ENCODE measurements around the gene SORCS1. TPM values are rescaled to one million over a fixed set of nuclear protein-coding genes. Genes with fewer than 3 reads are reported as not detected.

SORCS1 gene
- total and polyA plus RNA-seq, 12 donors = 0.30 to 5.5 (median 1.3) TPM

- 34 to 40% methylated on average over 8 of the region's 8 CpGs for WGBS, 2 donors
- Histone ChIP-seq H3K27ac (no peak overlapping the region), H3K36me3 (no peaks in the 10 kb centered on the region), H3K4me3 (no peak overlapping the region), H3K27me3 (no peaks in the 10 kb centered on the region), H3K4me1 (peaks cover 0 to 14% (median 0%) of the 10 kb centered on the region in 9 donors), H3K9me3 (peaks cover 0 to 6% (median 0%) of the 10 kb centered on the region in 11 donors)
- intact Hi-C loops (cut with DNase I) = no loop called here
- peak in 4 of 8 donors; percentile 46 to 82 (median 75) for ATAC-seq
- TF ChIP-seq, protein P1, sequence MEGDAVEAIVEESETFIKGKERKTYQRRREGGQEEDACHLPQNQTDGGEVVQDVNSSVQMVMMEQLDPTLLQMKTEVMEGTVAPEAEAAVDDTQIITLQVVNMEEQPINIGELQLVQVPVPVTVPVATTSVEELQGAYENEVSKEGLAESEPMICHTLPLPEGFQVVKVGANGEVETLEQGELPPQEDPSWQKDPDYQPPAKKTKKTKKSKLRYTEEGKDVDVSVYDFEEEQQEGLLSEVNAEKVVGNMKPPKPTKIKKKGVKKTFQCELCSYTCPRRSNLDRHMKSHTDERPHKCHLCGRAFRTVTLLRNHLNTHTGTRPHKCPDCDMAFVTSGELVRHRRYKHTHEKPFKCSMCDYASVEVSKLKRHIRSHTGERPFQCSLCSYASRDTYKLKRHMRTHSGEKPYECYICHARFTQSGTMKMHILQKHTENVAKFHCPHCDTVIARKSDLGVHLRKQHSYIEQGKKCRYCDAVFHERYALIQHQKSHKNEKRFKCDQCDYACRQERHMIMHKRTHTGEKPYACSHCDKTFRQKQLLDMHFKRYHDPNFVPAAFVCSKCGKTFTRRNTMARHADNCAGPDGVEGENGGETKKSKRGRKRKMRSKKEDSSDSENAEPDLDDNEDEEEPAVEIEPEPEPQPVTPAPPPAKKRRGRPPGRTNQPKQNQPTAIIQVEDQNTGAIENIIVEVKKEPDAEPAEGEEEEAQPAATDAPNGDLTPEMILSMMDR (IDR thresholded peaks at IDR 0.05) = no peak
- DNase-seq = peak in 1 of 2 donors; percentile 6
Measured at GRCh38 chr10:107103174-107104025, 61.1 kb downstream of the SORCS1 start.

DNA sequence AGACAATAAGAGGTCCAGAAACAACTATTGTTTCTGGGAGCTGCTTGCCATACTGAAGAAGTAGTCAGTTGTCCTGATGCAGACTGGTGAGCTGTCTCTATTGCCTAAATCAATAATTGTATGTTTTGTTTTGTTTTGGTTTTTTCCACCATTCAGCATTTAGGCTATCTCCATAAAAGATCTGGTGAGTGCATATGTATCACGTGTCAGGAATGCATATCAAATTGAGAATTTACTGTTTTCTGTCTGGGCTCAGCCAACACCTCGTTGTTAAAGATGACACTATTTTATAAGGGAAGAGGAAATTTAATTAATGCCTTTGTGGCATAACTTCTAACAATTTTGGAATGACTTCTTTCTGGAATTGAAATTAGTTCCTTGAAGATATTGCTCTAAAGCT lies 66.2 kb downstream of the SORCS1 start:
- no peaks in the 10 kb centered on the region for H3K36me3 ChIP-seq
- H3K9me3 ChIP-seq = no peaks in the 10 kb centered on the region
- WGBS, 2 donors = 62 to 74% methylated on average over 2 of the region's 2 CpGs
- H3K4me1 ChIP-seq = peaks cover 0 to 7% (median 0%) of the 10 kb centered on the region in 9 donors
- H3K4me3 ChIP-seq = no peak overlapping the region
- intact Hi-C loops (cut with DNase I) = no loop called here
- ATAC-seq (no peak), DNase-seq (no peak)
- H3K27ac ChIP-seq = no peak overlapping the region
- TF ChIP-seq, protein P1 (IDR thresholded peaks at IDR 0.05) = no peak
- H3K27me3 ChIP-seq = no peaks in the 10 kb centered on the region

DNA sequence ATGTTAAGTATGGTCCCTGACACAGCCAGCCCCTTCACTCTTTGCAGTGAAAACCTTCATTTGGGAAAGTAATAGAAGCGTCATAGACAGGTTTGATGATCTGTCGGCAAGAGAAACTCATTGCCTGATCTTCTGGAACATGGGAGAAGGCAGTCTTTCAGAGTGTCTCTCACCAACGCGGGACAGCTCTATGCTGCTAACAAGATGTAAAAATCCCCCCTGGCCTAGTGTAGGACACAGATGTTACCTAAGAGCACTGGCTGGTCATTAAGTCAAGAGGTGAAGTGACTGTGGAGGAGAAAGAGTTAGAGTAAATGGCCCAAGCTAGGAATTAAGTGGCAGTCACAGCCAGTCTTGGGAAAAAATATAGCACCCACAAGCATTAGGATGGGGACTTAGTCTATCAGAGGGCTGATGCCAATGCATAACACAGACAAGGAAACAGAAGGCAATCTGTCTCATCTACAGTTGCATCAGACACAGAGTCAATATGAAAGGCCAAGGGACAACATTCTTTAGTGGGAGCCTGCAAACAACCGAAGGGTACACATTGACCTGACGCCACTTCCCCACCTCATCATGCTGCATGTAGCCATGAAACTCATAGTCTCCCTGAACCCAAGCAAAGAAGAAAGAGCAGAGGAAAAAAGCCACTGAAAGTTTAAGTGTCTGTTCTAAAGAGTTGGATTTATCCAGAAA lies 69.5 kb downstream of the SORCS1 start:
- ATAC-seq = no peak
- 85 to 92% methylated on average over 6 of the region's 6 CpGs for WGBS, 2 donors
- DNase-seq = no peak
- TF ChIP-seq, protein P1 (IDR thresholded peaks at IDR 0.05) = no peak
- no peak overlapping the region for H3K27ac ChIP-seq
- intact Hi-C loops (cut with DNase I) = no loop called here
- no peaks in the 10 kb centered on the region for H3K4me1 ChIP-seq
- H3K9me3 ChIP-seq = no peaks in the 10 kb centered on the region
- H3K4me3 ChIP-seq = no peak overlapping the region
- H3K36me3 ChIP-seq = no peaks in the 10 kb centered on the region
- peaks cover 0 to 3% (median 0%) of the 10 kb centered on the region in 7 donors for H3K27me3 ChIP-seq

DNA sequence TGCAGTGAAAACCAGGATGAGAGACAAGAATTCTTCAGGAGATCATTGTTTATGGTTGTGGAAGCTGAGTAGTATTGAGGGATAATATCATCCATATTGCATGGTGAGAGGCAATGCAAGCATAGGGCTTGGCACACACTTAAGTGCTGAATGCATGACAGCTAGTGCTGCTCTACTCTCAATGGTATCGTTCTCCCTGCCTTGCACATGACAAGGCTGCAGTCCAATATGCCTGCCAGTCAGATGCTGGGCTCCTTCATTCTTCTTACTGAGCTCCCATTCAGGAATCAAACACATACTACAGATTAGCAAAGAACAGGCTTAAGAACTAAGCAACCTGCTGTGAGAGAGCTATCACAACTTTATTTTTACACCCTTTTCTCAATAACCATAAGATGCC lies 72.2 kb downstream of the SORCS1 start:
- intact Hi-C loops (cut with DNase I) = no loop called here
- TF ChIP-seq, protein P1 (IDR thresholded peaks at IDR 0.05) = no peak

More for the DNA sequence above, 72.2 kb downstream of the SORCS1 start:
- no peaks in the 10 kb centered on the region for H3K4me1 ChIP-seq
- H3K27me3 ChIP-seq = peaks cover 0 to 3% (median 0%) of the 10 kb centered on the region in 7 donors
- ATAC-seq (no peak), DNase-seq (no peak)
- no peak overlapping the region for H3K27ac ChIP-seq
- no peak overlapping the region for H3K4me3 ChIP-seq
- 39 to 53% methylated on average over 1 of the region's 1 CpG for WGBS, 2 donors
- H3K9me3 ChIP-seq = no peaks in the 10 kb centered on the region
- no peaks in the 10 kb centered on the region for H3K36me3 ChIP-seq
